GM23248 (cell line): Measurements from ENCODE around the gene FGD5. TPM values are rescaled to one million over a fixed set of nuclear protein-coding genes. Genes with fewer than 3 reads are reported as not detected.

ENCODE experiments used
- DNase-seq: peaks from one replicate; pipeline ENCODE4 v3.0.0-alpha.2; 2015
- H2AFZ ChIP-seq: fragments of 200-600 bp; sonication (generic); 2 replicates; pipeline ENCODE4 v1.6.1; 2016; ENCODE audit warnings: antibody characterized with exemption
- H3F3A ChIP-seq: fragments of 200-600 bp; sonication (generic); 2 replicates; pipeline ENCODE4 v1.6.1; 2016; ENCODE audit warnings: mild to moderate bottlenecking, antibody characterized with exemption, mixed run types; ENCODE audit not compliant: insufficient read depth
- H3K27ac ChIP-seq: fragments of 200-600 bp; sonication (generic); 2 replicates; pipeline ENCODE4 v1.5.1; 2016; ENCODE audit warnings: mild to moderate bottlenecking
- H3K27me3 ChIP-seq: fragments of 200-600 bp; sonication (generic); replicated peaks from 2 replicates; pipeline ENCODE4 v1.6.1; 2016; ENCODE audit warnings: mild to moderate bottlenecking; ENCODE audit not compliant: insufficient read depth
- H3K36me3 ChIP-seq: fragments of 200-600 bp; sonication (generic); 2 replicates; pipeline ENCODE4 v1.6.1; 2016; ENCODE audit warnings: low read depth, mild to moderate bottlenecking
- H3K4me1 ChIP-seq: fragments of 200-600 bp; sonication (generic); 2 replicates; pipeline ENCODE4 v1.6.1; 2016; ENCODE audit warnings: mild to moderate bottlenecking; ENCODE audit not compliant: insufficient read depth
- H3K4me2 ChIP-seq: fragments of 200-600 bp; sonication (generic); one replicate; pipeline ENCODE4 v1.6.1; 2016; ENCODE audit warnings: mild to moderate bottlenecking; ENCODE audit not compliant: unreplicated experiment
- H3K4me3 ChIP-seq: fragments of 200-600 bp; sonication (generic); 2 replicates; pipeline ENCODE4 v1.5.1; 2016; ENCODE audit warnings: mild to moderate bottlenecking
- H3K79me2 ChIP-seq: fragments of 200-600 bp; sonication (generic); 2 replicates; pipeline ENCODE4 v1.6.1; 2016; ENCODE audit warnings: mild to moderate bottlenecking; ENCODE audit not compliant: insufficient read depth
- H3K9ac ChIP-seq: fragments of 200-600 bp; sonication (generic); 2 replicates; pipeline ENCODE4 v1.6.1; 2016; ENCODE audit warnings: mild to moderate bottlenecking
- H3K9me2 ChIP-seq: fragments of 200-600 bp; sonication (generic); 2 replicates; pipeline ENCODE4 v1.6.1; 2016; ENCODE audit warnings: mixed run types, mild to moderate bottlenecking, moderate library complexity; ENCODE audit not compliant: insufficient read depth
- H3K9me3 ChIP-seq: fragments of 200-600 bp; sonication (generic); one replicate; pipeline ENCODE4 v1.6.1; 2017; ENCODE audit warnings: low read depth
- H4K20me1 ChIP-seq: fragments of 200-600 bp; sonication (generic); 2 replicates; pipeline ENCODE4 v1.6.0; 2016; ENCODE audit not compliant: insufficient read depth
- EZH2 ChIP-seq: fragments of 200-600 bp; sonication (generic); IDR thresholded peaks from 2 replicates; pipeline ENCODE4 v1.6.1; 2018; ENCODE audit warnings: antibody characterized with exemption, mild to moderate bottlenecking; ENCODE audit not compliant: insufficient read depth, poor library complexity, severe bottlenecking
- EZH2phosphoT487 ChIP-seq: fragments of 200-600 bp; sonication (generic); IDR thresholded peaks from 2 replicates; pipeline ENCODE4 v1.6.1; 2018; ENCODE audit warnings: antibody characterized with exemption, moderate library complexity, mild to moderate bottlenecking, low read depth; ENCODE audit not compliant: insufficient read depth
- WGBS, 2 experiments: methylation state at CpG; one replicate each; pipeline ENCODE4 v1.1.6; 2015 to 2017; ENCODE audit warnings: low lambda C conversion rate in 2 of 2, low coverage in 1 of 2; ENCODE audit errors: missing lambda C conversion rate in 2 of 2; 5-methylcytosine and 5-hydroxymethylcytosine counted together
- in situ Hi-C: fragments of 300-500 bp; cut with MboI; formaldehyde crosslinking; loops from 2 replicates; pipeline ENCODE4 v1.15.0; 2020
- polyA plus RNA-seq: library from polyadenylated mRNA; unstranded; fragments of >200 nt; fragmentation: Nextera tagmentation; extraction: Ambion mirVana; gene quantifications from 2 replicates; pipeline ENCODE4 v1.2.1, GENCODE V29; 2016
- total RNA-seq: library from RNA; depleted of rRNA; stranded (reverse); fragments of >200 nt; shearing (Covaris generic); gene quantifications from 2 replicates; pipeline ENCODE4 v1.2.3, GENCODE V29; 2014

Gene FGD5
- total and polyA plus RNA-seq, 2 experiments from 2014 or later, result not detected

- DNase-seq, result no peak
- Histone ChIP-seq H3K36me3 (no peaks in the 10 kb centered on the region), H3F3A (no peaks in the 10 kb centered on the region), H3K9me3 (peaks cover 5% of the 10 kb centered on the region), H3K9me2 (no peaks in the 10 kb centered on the region), H3K4me3 (no peak overlapping the region), H4K20me1 (no peaks in the 10 kb centered on the region), H2AFZ (no peak overlapping the region), H3K4me1 (no peaks in the 10 kb centered on the region), H3K27ac (no peak overlapping the region), H3K4me2 (no peak overlapping the region), H3K27me3 (no peaks in the 10 kb centered on the region), H3K9ac (no peak overlapping the region), H3K79me2 (no peaks in the 10 kb centered on the region)
- in situ Hi-C loops, result no loop called here
- WGBS, 2 experiments, result 39 to 62% methylated on average over 4 of the region's 4 CpGs
- TF ChIP-seq EZH2, result no peak
- no peak for TF ChIP-seq EZH2phosphoT487
Measured at GRCh38 chr3:14775563-14775962, 43.2 kb upstream of the FGD5 start.

- Histone ChIP-seq H3K9me3 (peaks cover 5% of the 10 kb centered on the region), H3K79me2 (no peaks in the 10 kb centered on the region), H2AFZ (no peak overlapping the region), H3K27ac (no peak overlapping the region), H3K4me2 (no peak overlapping the region), H3K9ac (no peak overlapping the region), H3K27me3 (no peaks in the 10 kb centered on the region), H3K4me3 (no peak overlapping the region), H3K36me3 (no peaks in the 10 kb centered on the region), H3K4me1 (no peaks in the 10 kb centered on the region), H4K20me1 (no peaks in the 10 kb centered on the region), H3K9me2 (no peaks in the 10 kb centered on the region), H3F3A (no peaks in the 10 kb centered on the region)
- WGBS, 2 experiments, result 58 to 78% methylated on average over 2 of the region's 2 CpGs
- in situ Hi-C loops, result no loop called here
- TF ChIP-seq EZH2phosphoT487 (no peak), EZH2 (no peak)
- no peak for DNase-seq
Measured at GRCh38 chr3:14779069-14779685, 39.6 kb upstream of the FGD5 start.

GRCh38 chr3:14780927-14781507 lies 37.7 kb upstream of the FGD5 start:
- 35 to 39% methylated on average over 12 of the region's 12 CpGs for WGBS, 2 experiments
- no peak for TF ChIP-seq EZH2
- TF ChIP-seq EZH2phosphoT487, result no peak
- DNase-seq, result peak; percentile 71
- Histone ChIP-seq H3K4me2 (no peak overlapping the region), H3K36me3 (no peaks in the 10 kb centered on the region), H3F3A (no peaks in the 10 kb centered on the region), H3K79me2 (no peaks in the 10 kb centered on the region), H3K4me1 (no peaks in the 10 kb centered on the region), H3K9me3 (peaks cover 5% of the 10 kb centered on the region), H3K9me2 (no peaks in the 10 kb centered on the region), H3K27me3 (no peaks in the 10 kb centered on the region), H3K27ac (no peak overlapping the region), H2AFZ (no peak overlapping the region), H4K20me1 (no peaks in the 10 kb centered on the region), H3K9ac (no peak overlapping the region), H3K4me3 (no peak overlapping the region)
- in situ Hi-C loops, result no loop called here

GRCh38 chr3:14783480-14784086 lies 35.2 kb upstream of the FGD5 start:
- no peaks in the 10 kb centered on the region for H3K4me1 ChIP-seq
- WGBS, 2 experiments, result 51 to 77% methylated on average over 2 of the region's 2 CpGs
- H3K9ac ChIP-seq, result no peak overlapping the region
- no peak overlapping the region for H3K27ac ChIP-seq
- no peak for DNase-seq
- H3K4me3 ChIP-seq, result no peak overlapping the region
- no peak overlapping the region for H3K4me2 ChIP-seq
- H3K9me2 ChIP-seq, result no peaks in the 10 kb centered on the region
- no peaks in the 10 kb centered on the region for H3K79me2 ChIP-seq
- H3K36me3 ChIP-seq, result no peaks in the 10 kb centered on the region
- in situ Hi-C loops, result no loop called here
- TF ChIP-seq EZH2, result no peak
- no peak for TF ChIP-seq EZH2phosphoT487
- H3K9me3 ChIP-seq, result peaks cover 5% of the 10 kb centered on the region
- no peaks in the 10 kb centered on the region for H4K20me1 ChIP-seq
- H3K27me3 ChIP-seq, result peaks cover 14% of the 10 kb centered on the region; the same call in 1 of the 2 replicates
- H2AFZ ChIP-seq, result no peak overlapping the region
- H3F3A ChIP-seq, result no peaks in the 10 kb centered on the region
